ENCODE data around the gene SSBP4. TPM values are rescaled to one million over a fixed set of nuclear protein-coding genes. Genes with fewer than 3 reads are reported as not detected.
A peak's percentile ranks its signal among the peaks of the same experiment; 100 is the strongest.

SSBP4 gene
- total RNA-seq, 2 experiments from 2014 or later: 140 to 153 TPM

GRCh38 chr19:18475762-18476331, 56.6 kb downstream of the SSBP4 start:
- DNase-seq: no peak
- ChIA-PET CTCF (interaction anchor here (0.6 to 1.9 kb wide), 6 partner anchors 9 to 112 kb away, joined by 3 to 9 read pairs (median 4); partner anchors contain the start of gene REX1BD), POLR2A (interaction anchor here (1.0 to 2.1 kb wide), 4 partner anchors 20 to 82 kb away, joined by 3 to 5 read pairs (median 4); partner anchors contain the start of genes FKBP8 and KXD1)
- peaks cover 75% of the 10 kb centered on the region for H3K4me1 Mint-ChIP-seq
- H3K27ac Mint-ChIP-seq: peak overlapping the region; percentile 88
- H3K4me3 Mint-ChIP-seq: no peak overlapping the region
- no peaks in the 10 kb centered on the region for H3K27me3 Mint-ChIP-seq
- no peaks in the 10 kb centered on the region for H3K9me3 Mint-ChIP-seq
- peaks cover 6% of the 10 kb centered on the region for H3K36me3 Mint-ChIP-seq (ENCODE audit: low read depth)

DNA sequence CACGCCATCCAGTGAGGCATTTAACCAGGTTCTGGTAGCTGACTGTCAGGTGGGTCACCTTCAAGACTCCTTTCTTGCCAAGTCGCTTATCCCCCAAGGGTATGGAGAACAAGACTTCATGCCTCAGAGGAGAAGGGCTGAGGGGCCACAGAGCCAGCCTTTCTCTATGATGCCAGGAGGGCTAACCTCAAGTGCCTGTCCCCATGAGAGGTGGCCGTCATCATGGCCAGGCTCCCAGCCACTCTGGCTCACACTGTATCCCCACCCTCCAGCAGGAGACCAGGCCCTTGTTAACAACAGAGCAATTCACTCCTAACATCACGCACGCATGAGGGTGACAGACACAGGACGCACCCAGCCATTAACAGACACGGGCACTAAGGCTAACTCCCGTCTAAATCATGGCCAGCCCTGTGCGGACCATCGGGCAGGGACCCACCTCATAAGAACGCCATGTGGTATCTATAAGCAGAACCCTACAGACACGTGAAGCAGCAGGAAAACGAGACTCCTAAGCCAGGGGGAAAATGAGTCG, 57.4 kb downstream of the SSBP4 start:
- no peaks in the 10 kb centered on the region for H3K9me3 Mint-ChIP-seq
- CTCF ChIA-PET: interaction anchor here (1.9 kb wide), 1 partner anchor 44 kb away, joined by 9 read pairs; no protein-coding TSS in a partner anchor
- DNase-seq: no peak
- H3K36me3 Mint-ChIP-seq (ENCODE audit: low read depth): peaks cover 11% of the 10 kb centered on the region
- peaks cover 83% of the 10 kb centered on the region for H3K4me1 Mint-ChIP-seq
- POLR2A ChIA-PET: interaction anchor here (1.4 to 2.1 kb wide), 2 partner anchors 20 to 67 kb away, joined by 4 read pairs; partner anchors contain the start of gene FKBP8
- H3K4me3 Mint-ChIP-seq: no peak overlapping the region
- H3K27ac Mint-ChIP-seq: peak overlapping the region; percentile 66
- H3K27me3 Mint-ChIP-seq: no peaks in the 10 kb centered on the region

DNA sequence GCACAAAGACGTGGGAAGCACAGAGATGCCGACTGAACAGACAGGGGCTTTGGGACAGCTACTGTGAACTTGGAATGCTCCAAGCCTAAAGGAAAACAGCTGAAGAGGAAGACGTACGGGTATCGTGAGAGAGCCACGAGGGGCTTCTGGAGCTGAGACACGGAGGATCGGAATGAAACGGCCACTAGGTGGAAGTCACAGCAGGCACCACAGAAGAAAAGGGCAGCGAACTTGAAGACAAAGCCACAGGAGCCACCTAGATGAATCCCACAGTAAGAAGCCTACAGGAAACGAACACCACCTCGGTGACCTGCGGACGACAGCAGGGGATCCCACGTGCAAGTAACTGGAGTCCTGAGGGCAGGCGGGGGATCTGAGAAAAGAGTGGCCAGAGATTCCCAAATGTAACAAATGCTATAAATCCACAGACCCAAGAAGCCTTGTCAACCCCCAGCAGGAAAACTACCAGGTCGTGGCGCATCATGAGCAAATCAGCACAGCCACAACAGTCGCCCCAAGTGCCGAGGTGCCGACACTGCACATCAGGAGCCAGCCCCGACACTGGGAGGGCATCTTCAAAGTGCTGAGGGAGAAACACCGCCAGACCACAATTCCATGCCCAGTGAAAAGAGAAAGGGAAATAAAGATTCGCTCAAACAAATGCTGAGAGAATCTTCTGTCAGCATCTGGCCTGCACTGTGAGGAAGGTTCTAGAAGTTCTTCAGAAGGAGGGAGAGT, 58.0 kb downstream of the SSBP4 start:
- CTCF ChIA-PET: interaction anchor here (1.4 to 1.9 kb wide), 2 partner anchors 19 to 43 kb away, joined by 3 to 9 read pairs; no protein-coding TSS in a partner anchor

DNA sequence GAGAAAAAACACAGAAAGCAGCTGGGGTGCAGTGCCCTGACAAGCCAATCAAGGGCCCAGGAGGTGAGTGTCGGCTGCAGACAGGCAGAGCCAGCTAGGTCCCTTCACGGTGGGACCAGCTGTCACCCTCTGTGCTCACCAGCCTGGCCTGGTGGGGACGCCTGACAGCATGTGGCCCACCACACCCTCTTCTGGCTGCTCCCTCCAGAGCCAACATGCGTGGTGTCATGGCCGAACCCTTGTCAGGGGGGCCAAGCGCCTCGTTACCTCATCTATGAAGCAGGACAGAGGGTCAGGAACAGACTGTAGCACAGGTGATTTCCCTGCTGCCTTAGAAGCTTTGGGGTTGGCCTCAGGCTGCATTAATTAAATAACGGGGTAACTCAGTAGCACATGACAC, 58.8 kb downstream of the SSBP4 start:
- H3K27ac Mint-ChIP-seq: peak overlapping the region; percentile 77
- H3K36me3 Mint-ChIP-seq (ENCODE audit: low read depth): peaks cover 17% of the 10 kb centered on the region
- DNase-seq: no peak
- no peak overlapping the region for H3K4me3 Mint-ChIP-seq
- no peaks in the 10 kb centered on the region for H3K27me3 Mint-ChIP-seq
- H3K9me3 Mint-ChIP-seq: no peaks in the 10 kb centered on the region
- peaks cover 92% of the 10 kb centered on the region for H3K4me1 Mint-ChIP-seq
- CTCF ChIA-PET: interaction anchor here (1.2 to 1.4 kb wide), 2 partner anchors 18 to 42 kb away, joined by 3 read pairs; no protein-coding TSS in a partner anchor
- POLR2A ChIA-PET: interaction anchor here (0.5 to 2.1 kb wide), 4 partner anchors 9 to 165 kb away, joined by 3 to 7 read pairs (median 4); partner anchors contain the start of gene FKBP8

More for the DNA sequence above, 58.0 kb downstream of the SSBP4 start:
- Mint-ChIP-seq H3K4me3 (no peak overlapping the region), H3K36me3 (ENCODE audit: low read depth) (peaks cover 12% of the 10 kb centered on the region), H3K27me3 (no peaks in the 10 kb centered on the region), H3K4me1 (peaks cover 87% of the 10 kb centered on the region), H3K27ac (peak overlapping the region; percentile 66), H3K9me3 (no peaks in the 10 kb centered on the region)
- POLR2A ChIA-PET: interaction anchor here (1.2 to 2.1 kb wide), 4 partner anchors 9 to 67 kb away, joined by 3 to 7 read pairs (median 4); partner anchors contain the start of gene FKBP8
- peak; percentile 34 for DNase-seq

DNA sequence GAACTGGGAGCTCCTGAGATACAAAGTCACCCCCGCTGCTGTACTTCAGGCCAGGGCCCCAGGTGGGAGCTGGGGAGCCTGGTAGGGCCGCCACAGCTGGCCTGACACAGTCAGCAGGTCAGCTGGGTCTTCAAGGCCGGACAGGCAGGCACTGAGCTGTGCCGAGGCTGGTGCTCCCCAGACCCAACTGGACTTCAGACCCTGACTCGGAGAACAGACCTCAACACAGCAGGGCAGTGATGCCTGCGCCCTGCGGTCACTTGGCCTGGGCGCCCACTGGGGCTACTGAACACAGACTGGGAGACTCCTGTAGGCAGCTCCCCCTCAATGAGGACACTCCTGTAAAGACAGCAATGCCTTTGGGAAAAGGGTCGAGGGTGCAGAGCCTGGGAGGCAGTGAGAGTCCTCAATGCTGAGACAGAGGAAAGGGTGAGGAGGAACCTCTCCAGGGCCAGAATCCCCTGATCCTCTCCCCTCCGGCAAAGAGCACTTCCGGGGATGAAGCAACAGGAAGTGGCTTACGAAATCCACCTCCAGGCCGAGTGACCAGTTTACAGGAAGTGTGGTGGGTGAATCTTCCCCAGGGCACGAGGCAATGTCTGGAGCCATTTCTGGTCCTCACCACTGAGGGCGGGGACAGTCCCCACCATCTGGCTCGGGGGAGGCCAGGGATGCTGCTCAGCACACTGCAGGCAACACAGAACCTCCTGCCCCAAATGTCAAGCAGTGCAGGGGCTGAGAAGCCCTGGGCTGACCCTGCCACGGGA, 59.5 kb downstream of the SSBP4 start:
- DNase-seq: peak; percentile 74
- peaks cover 95% of the 10 kb centered on the region for H3K4me1 Mint-ChIP-seq
- H3K9me3 Mint-ChIP-seq: no peaks in the 10 kb centered on the region
- H3K27me3 Mint-ChIP-seq: no peaks in the 10 kb centered on the region
- ChIA-PET CTCF (interaction anchor here (0.7 to 1.4 kb wide), 3 partner anchors 18 to 376 kb away, joined by 3 to 5 read pairs (median 3); no protein-coding TSS in a partner anchor), POLR2A (interaction anchor here (0.5 to 1.6 kb wide), 4 partner anchors 8 to 164 kb away, joined by 3 to 7 read pairs (median 4); partner anchors contain the start of gene UBA52)
- peaks cover 19% of the 10 kb centered on the region for H3K36me3 Mint-ChIP-seq (ENCODE audit: low read depth)
- H3K4me3 Mint-ChIP-seq: no peak overlapping the region
- H3K27ac Mint-ChIP-seq: peak overlapping the region; percentile 77

- Mint-ChIP-seq H3K27me3 (no peaks in the 10 kb centered on the region), H3K4me3 (no peak overlapping the region), H3K36me3 (ENCODE audit: low read depth) (peaks cover 19% of the 10 kb centered on the region), H3K9me3 (no peaks in the 10 kb centered on the region), H3K27ac (peak overlapping the region; percentile 55), H3K4me1 (peaks cover 91% of the 10 kb centered on the region)
- POLR2A ChIA-PET: interaction anchor here (0.8 to 1.6 kb wide), 4 partner anchors 9 to 92 kb away, joined by 3 to 5 read pairs (median 3); partner anchors contain the start of gene UBA52
- DNase-seq: no peak
- CTCF ChIA-PET: interaction anchor here (1.1 to 1.3 kb wide), 2 partner anchors 16 to 17 kb away, joined by 3 to 4 read pairs; no protein-coding TSS in a partner anchor
These were observed 61.0 kb downstream of the SSBP4 start for GRCh38 chr19:18480006-18480691.

- DNase-seq: no peak
- no peak overlapping the region for H3K4me3 Mint-ChIP-seq
- ChIA-PET POLR2A (interaction anchor here (0.9 to 1.4 kb wide), 4 partner anchors 20 to 76 kb away, joined by 3 read pairs; partner anchors contain the start of gene KXD1), CTCF (interaction anchor here (0.6 to 2.1 kb wide), 11 partner anchors 11 to 989 kb away, joined by 3 to 7 read pairs (median 5); no protein-coding TSS in a partner anchor)
- no peaks in the 10 kb centered on the region for H3K27me3 Mint-ChIP-seq
- peaks cover 19% of the 10 kb centered on the region for H3K36me3 Mint-ChIP-seq (ENCODE audit: low read depth)
- H3K27ac Mint-ChIP-seq: peak overlapping the region; percentile 44
- H3K4me1 Mint-ChIP-seq: peaks cover 92% of the 10 kb centered on the region
- no peaks in the 10 kb centered on the region for H3K9me3 Mint-ChIP-seq
These were observed 62.5 kb downstream of the SSBP4 start for GRCh38 chr19:18481505-18482222.

- Mint-ChIP-seq H3K27ac (peak overlapping the region; percentile 49), H3K4me1 (peaks cover 92% of the 10 kb centered on the region), H3K27me3 (no peaks in the 10 kb centered on the region), H3K4me3 (no peak overlapping the region), H3K9me3 (no peaks in the 10 kb centered on the region), H3K36me3 (ENCODE audit: low read depth) (peaks cover 19% of the 10 kb centered on the region)
- CTCF ChIA-PET: interaction anchor here (0.9 to 2.1 kb wide), 4 partner anchors 12 to 106 kb away, joined by 3 to 7 read pairs (median 5); no protein-coding TSS in a partner anchor
- DNase-seq: no peak
- POLR2A ChIA-PET: interaction anchor here (0.6 to 0.7 kb wide), 2 partner anchors 11 to 13 kb away, joined by 3 read pairs; no protein-coding TSS in a partner anchor
These were observed 64.1 kb downstream of the SSBP4 start for GRCh38 chr19:18483119-18483890.
